HepG2 (cell line): ENCODE results near the gene CMTM4. TPM values are rescaled to one million over a fixed set of nuclear protein-coding genes. Genes with fewer than 3 reads are reported as not detected.
A peak's percentile ranks its signal among the peaks of the same experiment; 100 is the strongest.

Experiments used
- GTF3A ChIP-seq: sonication (generic); formaldehyde crosslinking; conservative IDR thresholded peaks from 2 replicates; pipeline ENCODE4 v1.4.0; 2020; ENCODE audit warnings: mild to moderate bottlenecking, missing genetic modification reagents
- HDAC2 ChIP-seq: sonication (generic); formaldehyde crosslinking; IDR thresholded peaks from 2 replicates; pipeline ENCODE4 v1.4.0; 2020; ENCODE audit warnings: missing genetic modification reagents
- IKZF4 ChIP-seq: sonication (generic); formaldehyde crosslinking; IDR thresholded peaks from 2 replicates; pipeline ENCODE4 v1.5.1; 2020; ENCODE audit warnings: borderline replicate concordance, mild to moderate bottlenecking, low read depth, missing genetic modification reagents; ENCODE audit errors: not compliant biosample characterization
- ISX ChIP-seq: sonication (generic); formaldehyde crosslinking; conservative IDR thresholded peaks from 2 replicates; pipeline ENCODE4 v1.5.0; 2020; ENCODE audit warnings: missing genetic modification reagents
- LCORL ChIP-seq, 2 experiments: fragments of 450-650 bp in 1 of 2; sonication (generic) in 1 of 2; formaldehyde crosslinking in 1 of 2; IDR thresholded peaks; 2 replicates each; pipeline versions ENCODE4 v1.5.0 to v1.6.1; 2017 to 2020; ENCODE audit warnings: antibody characterized with exemption in 1 of 2, missing genetic modification reagents in 1 of 2
- NONO ChIP-seq, 2 experiments: fragments of 450-650 bp in 1 of 2; sonication (generic) in 1 of 2; formaldehyde crosslinking in 1 of 2; IDR thresholded peaks in 1 of 2; conservative IDR thresholded peaks in 1 of 2; 2 replicates each; pipeline versions ENCODE4 v1.6.1 to v1.8.0; 2017 to 2022; ENCODE audit warnings: mild to moderate bottlenecking in 1 of 2, missing genetic modification reagents in 1 of 2, moderate library complexity in 1 of 2
- RFX3 ChIP-seq: IDR thresholded peaks from 2 replicates; pipeline ENCODE4 v1.6.1; 2016; ENCODE audit warnings: missing biosample characterization, missing genetic modification reagents
- RXRA ChIP-seq: sonication (generic); formaldehyde crosslinking; IDR thresholded peaks from 2 replicates; pipeline ENCODE4 v1.5.1; 2020; ENCODE audit warnings: missing genetic modification reagents
- SALL1 ChIP-seq: sonication (generic); formaldehyde crosslinking; IDR thresholded peaks from 2 replicates; pipeline ENCODE4 v1.8.0; 2022; ENCODE audit warnings: mild to moderate bottlenecking, missing genetic modification reagents
- SRSF1 ChIP-seq: fragments of 200-400 bp; formaldehyde crosslinking; optimal IDR thresholded peaks from 2 replicates; pipeline ENCODE3; 2017; ENCODE audit warnings: mild to moderate bottlenecking, low read depth, low read length, moderate library complexity
- ZNF33A ChIP-seq: sonication (generic); formaldehyde crosslinking; IDR thresholded peaks from 2 replicates; pipeline ENCODE4 v1.5.1; 2020; ENCODE audit warnings: missing genetic modification reagents, mild to moderate bottlenecking, moderate library complexity, borderline replicate concordance
- ZNF430 ChIP-seq: sonication (generic); formaldehyde crosslinking; IDR thresholded peaks from 2 replicates; pipeline ENCODE4 v1.9.0; 2021; ENCODE audit warnings: mild to moderate bottlenecking, missing genetic modification reagents
- ZNF598 ChIP-seq: sonication (generic); formaldehyde crosslinking; IDR thresholded peaks from 2 replicates; pipeline ENCODE4 v1.5.1; 2020; ENCODE audit warnings: mild to moderate bottlenecking, missing genetic modification reagents, borderline replicate concordance
- ZNF747 ChIP-seq: sonication (generic); formaldehyde crosslinking; IDR thresholded peaks from 2 replicates; pipeline ENCODE4 v1.8.1; 2023; ENCODE audit warnings: missing genetic modification reagents, mild to moderate bottlenecking, borderline replicate concordance
- polyA plus RNA-seq, 8 experiments: library from polyadenylated mRNA; depleted of rRNA in 3 of 8; stranded (reverse) in 7 of 8; unstranded in 1 of 8; fragments of >200 nt; fragmentation: Illumina TruSeq in 4 of 8; extraction: Trizol in 4 of 8; gene quantifications; 2 replicates each; pipeline versions ENCODE4 v1.2.1 to v1.2.3, GENCODE V29; 2011 to 2016; ENCODE audit warnings: low read depth in 4 of 8, missing spikeins in 1 of 8, mixed read lengths in 1 of 8; ENCODE audit not compliant: insufficient read depth in 1 of 8
- total RNA-seq, 5 experiments: library from RNA; depleted of rRNA; stranded (reverse); fragments of >200 nt; fragmentation: Illumina TruSeq; extraction: Trizol; gene quantifications; 2 replicates each; pipeline ENCODE4 v1.2.3, GENCODE V29; 2016; ENCODE audit warnings: low read depth in 1 of 5
- TF ChIP-seq, protein P1 (sequence below): sonication (generic); formaldehyde crosslinking; IDR thresholded peaks from 2 replicates; pipeline ENCODE4 v1.9.0; 2021; ENCODE audit warnings: mild to moderate bottlenecking, missing genetic modification reagents
- TF ChIP-seq, protein P2 (sequence below): sonication (generic); formaldehyde crosslinking; conservative IDR thresholded peaks from 2 replicates; pipeline ENCODE4 v1.8.0; 2022; ENCODE audit warnings: mild to moderate bottlenecking, moderate library complexity, missing genetic modification reagents
- TF ChIP-seq, protein P3 (sequence below), 2 experiments: sonication (generic) in 1 of 2; formaldehyde crosslinking in 1 of 2; IDR thresholded peaks; 2 replicates each; pipeline versions ENCODE4 v1.4.0 to v1.6.1; 2018 to 2020; ENCODE audit warnings: missing genetic modification reagents in 2 of 2, borderline replicate concordance in 1 of 2, low read depth in 1 of 2, mild to moderate bottlenecking in 1 of 2, missing biosample characterization in 1 of 2

The CMTM4 gene
- total and polyA plus RNA-seq, 2 of the 13 experiments (the other 11 are each of a cell fraction or from before 2014, with no cell fraction given): 32.0 to 36.3 TPM

DNA sequence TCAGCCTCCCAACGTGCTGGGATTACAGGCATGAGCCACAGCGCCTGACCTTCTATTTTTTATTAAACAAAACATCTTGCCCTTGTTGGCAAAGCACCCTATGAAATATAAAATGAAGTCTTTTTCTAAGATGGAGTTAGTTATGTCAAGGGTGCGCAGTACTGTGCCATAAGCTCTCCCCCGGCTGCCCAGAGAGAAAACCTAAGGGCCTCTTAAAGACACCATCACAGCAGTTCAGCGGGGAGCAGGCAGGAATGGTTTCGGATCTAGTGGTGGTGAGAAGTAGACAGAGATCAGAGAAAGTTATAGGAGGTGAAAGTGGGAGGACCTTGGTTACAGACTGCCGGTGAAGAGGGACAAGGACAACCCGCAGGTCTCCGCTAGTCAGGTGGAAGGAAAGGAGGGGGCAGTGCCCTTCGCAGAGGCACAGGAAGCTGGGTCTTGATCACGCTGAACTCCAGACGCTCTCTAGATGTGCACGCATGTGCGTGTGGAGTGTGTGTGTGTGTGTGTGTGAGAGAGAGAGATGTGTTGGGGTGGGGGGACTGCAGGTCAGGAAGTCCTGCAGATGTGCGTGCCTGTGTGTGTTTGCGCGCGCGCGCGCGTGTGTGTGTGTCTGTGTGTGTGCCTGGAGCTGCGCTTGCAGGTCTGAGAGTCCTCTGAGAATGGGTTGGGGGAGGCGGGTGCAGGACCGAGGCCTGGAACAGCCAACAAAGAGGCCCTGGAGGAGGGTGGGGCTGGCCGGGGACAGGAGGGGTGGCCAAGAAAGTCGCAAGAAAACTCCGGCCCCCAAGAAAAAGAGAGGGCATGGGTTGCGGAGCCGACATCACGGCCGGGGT lies 92.8 kb downstream of the CMTM4 start (continued):
- TF ChIP-seq, protein P1, sequence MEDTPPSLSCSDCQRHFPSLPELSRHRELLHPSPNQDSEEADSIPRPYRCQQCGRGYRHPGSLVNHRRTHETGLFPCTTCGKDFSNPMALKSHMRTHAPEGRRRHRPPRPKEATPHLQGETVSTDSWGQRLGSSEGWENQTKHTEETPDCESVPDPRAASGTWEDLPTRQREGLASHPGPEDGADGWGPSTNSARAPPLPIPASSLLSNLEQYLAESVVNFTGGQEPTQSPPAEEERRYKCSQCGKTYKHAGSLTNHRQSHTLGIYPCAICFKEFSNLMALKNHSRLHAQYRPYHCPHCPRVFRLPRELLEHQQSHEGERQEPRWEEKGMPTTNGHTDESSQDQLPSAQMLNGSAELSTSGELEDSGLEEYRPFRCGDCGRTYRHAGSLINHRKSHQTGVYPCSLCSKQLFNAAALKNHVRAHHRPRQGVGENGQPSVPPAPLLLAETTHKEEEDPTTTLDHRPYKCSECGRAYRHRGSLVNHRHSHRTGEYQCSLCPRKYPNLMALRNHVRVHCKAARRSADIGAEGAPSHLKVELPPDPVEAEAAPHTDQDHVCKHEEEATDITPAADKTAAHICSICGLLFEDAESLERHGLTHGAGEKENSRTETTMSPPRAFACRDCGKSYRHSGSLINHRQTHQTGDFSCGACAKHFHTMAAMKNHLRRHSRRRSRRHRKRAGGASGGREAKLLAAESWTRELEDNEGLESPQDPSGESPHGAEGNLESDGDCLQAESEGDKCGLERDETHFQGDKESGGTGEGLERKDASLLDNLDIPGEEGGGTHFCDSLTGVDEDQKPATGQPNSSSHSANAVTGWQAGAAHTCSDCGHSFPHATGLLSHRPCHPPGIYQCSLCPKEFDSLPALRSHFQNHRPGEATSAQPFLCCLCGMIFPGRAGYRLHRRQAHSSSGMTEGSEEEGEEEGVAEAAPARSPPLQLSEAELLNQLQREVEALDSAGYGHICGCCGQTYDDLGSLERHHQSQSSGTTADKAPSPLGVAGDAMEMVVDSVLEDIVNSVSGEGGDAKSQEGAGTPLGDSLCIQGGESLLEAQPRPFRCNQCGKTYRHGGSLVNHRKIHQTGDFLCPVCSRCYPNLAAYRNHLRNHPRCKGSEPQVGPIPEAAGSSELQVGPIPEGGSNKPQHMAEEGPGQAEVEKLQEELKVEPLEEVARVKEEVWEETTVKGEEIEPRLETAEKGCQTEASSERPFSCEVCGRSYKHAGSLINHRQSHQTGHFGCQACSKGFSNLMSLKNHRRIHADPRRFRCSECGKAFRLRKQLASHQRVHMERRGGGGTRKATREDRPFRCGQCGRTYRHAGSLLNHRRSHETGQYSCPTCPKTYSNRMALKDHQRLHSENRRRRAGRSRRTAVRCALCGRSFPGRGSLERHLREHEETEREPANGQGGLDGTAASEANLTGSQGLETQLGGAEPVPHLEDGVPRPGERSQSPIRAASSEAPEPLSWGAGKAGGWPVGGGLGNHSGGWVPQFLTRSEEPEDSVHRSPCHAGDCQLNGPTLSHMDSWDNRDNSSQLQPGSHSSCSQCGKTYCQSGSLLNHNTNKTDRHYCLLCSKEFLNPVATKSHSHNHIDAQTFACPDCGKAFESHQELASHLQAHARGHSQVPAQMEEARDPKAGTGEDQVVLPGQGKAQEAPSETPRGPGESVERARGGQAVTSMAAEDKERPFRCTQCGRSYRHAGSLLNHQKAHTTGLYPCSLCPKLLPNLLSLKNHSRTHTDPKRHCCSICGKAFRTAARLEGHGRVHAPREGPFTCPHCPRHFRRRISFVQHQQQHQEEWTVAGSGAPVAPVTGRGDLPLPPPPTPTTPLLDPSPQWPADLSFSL (CRISPR knock-in tag): peak; percentile 97
- TF ChIP-seq GTF3A (CRISPR knock-in tag): no peak
- TF ChIP-seq SALL1: peak; percentile 77
- TF ChIP-seq ZNF430 (CRISPR knock-in tag): no peak; the same call in 1 of the 2 replicates
- TF ChIP-seq, protein P2, sequence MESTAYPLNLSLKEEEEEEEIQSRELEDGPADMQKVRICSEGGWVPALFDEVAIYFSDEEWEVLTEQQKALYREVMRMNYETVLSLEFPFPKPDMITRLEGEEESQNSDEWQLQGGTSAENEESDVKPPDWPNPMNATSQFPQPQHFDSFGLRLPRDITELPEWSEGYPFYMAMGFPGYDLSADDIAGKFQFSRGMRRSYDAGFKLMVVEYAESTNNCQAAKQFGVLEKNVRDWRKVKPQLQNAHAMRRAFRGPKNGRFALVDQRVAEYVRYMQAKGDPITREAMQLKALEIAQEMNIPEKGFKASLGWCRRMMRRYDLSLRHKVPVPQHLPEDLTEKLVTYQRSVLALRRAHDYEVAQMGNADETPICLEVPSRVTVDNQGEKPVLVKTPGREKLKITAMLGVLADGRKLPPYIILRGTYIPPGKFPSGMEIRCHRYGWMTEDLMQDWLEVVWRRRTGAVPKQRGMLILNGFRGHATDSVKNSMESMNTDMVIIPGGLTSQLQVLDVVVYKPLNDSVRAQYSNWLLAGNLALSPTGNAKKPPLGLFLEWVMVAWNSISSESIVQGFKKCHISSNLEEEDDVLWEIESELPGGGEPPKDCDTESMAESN: peak; percentile 65; the same call in 1 of the 2 replicates
- peak; percentile 71; the same call in 1 of the 2 replicates for TF ChIP-seq RXRA (CRISPR knock-in tag)
- TF ChIP-seq NONO (IDR thresholded peaks at IDR 0.05): no peak
- peak; percentile 59; the same call in 1 of the 2 replicates for TF ChIP-seq NONO (CRISPR knock-in tag; conservative IDR thresholded peaks at IDR 0.05)
- 0 out of 2 replicates have a peak, but pooled peaks have one; percentile 51 for TF ChIP-seq ZNF747 (CRISPR knock-in tag)
- TF ChIP-seq LCORL (IDR thresholded peaks at IDR 0.05): no peak
- TF ChIP-seq LCORL (CRISPR knock-in tag; IDR thresholded peaks at IDR 0.05): peak; percentile 59; the same call in 1 of the 2 replicates
- TF ChIP-seq, protein P3, sequence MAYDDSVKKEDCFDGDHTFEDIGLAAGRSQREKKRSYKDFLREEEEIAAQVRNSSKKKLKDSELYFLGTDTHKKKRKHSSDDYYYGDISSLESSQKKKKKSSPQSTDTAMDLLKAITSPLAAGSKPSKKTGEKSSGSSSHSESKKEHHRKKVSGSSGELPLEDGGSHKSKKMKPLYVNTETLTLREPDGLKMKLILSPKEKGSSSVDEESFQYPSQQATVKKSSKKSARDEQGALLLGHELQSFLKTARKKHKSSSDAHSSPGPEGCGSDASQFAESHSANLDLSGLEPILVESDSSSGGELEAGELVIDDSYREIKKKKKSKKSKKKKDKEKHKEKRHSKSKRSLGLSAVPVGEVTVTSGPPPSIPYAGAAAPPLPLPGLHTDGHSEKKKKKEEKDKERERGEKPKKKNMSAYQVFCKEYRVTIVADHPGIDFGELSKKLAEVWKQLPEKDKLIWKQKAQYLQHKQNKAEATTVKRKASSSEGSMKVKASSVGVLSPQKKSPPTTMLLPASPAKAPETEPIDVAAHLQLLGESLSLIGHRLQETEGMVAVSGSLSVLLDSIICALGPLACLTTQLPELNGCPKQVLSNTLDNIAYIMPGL (CRISPR knock-in tag; IDR thresholded peaks at IDR 0.05; ENCODE audit: borderline replicate concordance in 1 of 2, low read depth in 1 of 2): peak; percentile 32 to 75; a peak in 2 of 4 replicates
- peak; percentile 75 for TF ChIP-seq SRSF1
- TF ChIP-seq ZNF598: peak; percentile 80; the same call in 1 of the 2 replicates
- TF ChIP-seq ISX: no peak
- TF ChIP-seq IKZF4 (CRISPR knock-in tag): peak; percentile 74
- TF ChIP-seq ZNF33A (CRISPR knock-in tag): no peak
- peak; percentile 63; the same call in 1 of the 2 replicates for TF ChIP-seq HDAC2 (CRISPR knock-in tag)
- no peak for TF ChIP-seq RFX3 (CRISPR knock-in tag)
